Heart left ventricle (tissue), 16 donors: ENCODE measurements around the gene PTPRU. TPM values are rescaled to one million over a fixed set of nuclear protein-coding genes. Genes with fewer than 3 reads are reported as not detected.

Source experiments
- ATAC-seq, 4 donors: fragments of 200-7000 bp; cut with Tn5 transposase; one replicate each; pipeline ENCODE4 v1.9.1; 2020 to 2022; ENCODE audit warnings: moderate library complexity in 4 of 4, mild to moderate bottlenecking in 3 of 4, moderate number of reproducible peaks in 1 of 4
- DNase-seq, 5 donors: peaks; one replicate each; pipeline ENCODE4 v3.0.0-alpha.2; 2020
- H3K27ac ChIP-seq, 12 donors: fragments of 200-600 bp; sonication (generic) in 4 of 12; one replicate each; pipeline versions ENCODE4 v1.5.0 to v1.8.0; 2016 to 2022; ENCODE audit warnings: mild to moderate bottlenecking in 2 of 12
- H3K27me3 ChIP-seq, 9 donors: fragments of 200-600 bp; sonication (generic) in 2 of 9; one replicate each; pipeline versions ENCODE4 v1.5.1 to v1.8.0; 2016 to 2022; ENCODE audit warnings: mild to moderate bottlenecking in 3 of 9
- H3K36me3 ChIP-seq, 9 donors: fragments of 200-600 bp; sonication (generic) in 2 of 9; one replicate each; pipeline versions ENCODE4 v1.5.0 to v1.8.0; 2018 to 2022; ENCODE audit warnings: mild to moderate bottlenecking in 2 of 9
- H3K4me1 ChIP-seq, 12 donors: fragments of 200-600 bp; sonication (generic) in 4 of 12; one replicate each; pipeline versions ENCODE4 v1.5.0 to v1.8.0; 2016 to 2022; ENCODE audit warnings: mild to moderate bottlenecking in 3 of 12
- H3K4me3 ChIP-seq, 12 donors: fragments of 200-600 bp; sonication (generic) in 4 of 12; one replicate each; pipeline versions ENCODE4 v1.5.0 to v1.8.0; 2017 to 2022; ENCODE audit warnings: mild to moderate bottlenecking in 9 of 12, moderate library complexity in 4 of 12
- H3K9me3 ChIP-seq, 12 donors: fragments of 200-600 bp; sonication (generic) in 4 of 12; one replicate each; pipeline versions ENCODE4 v1.5.0 to v1.8.0; 2016 to 2022; ENCODE audit warnings: mild to moderate bottlenecking in 1 of 12
- CTCF ChIP-seq, 12 donors: fragments of 200-600 bp; sonication (generic) in 4 of 12; IDR thresholded peaks; one replicate each; pipeline versions ENCODE4 v1.5.0 to v1.8.0; 2018 to 2022; ENCODE audit warnings: antibody characterized with exemption in 12 of 12, mild to moderate bottlenecking in 5 of 12
- POLR2A ChIP-seq, 2 donors: fragments of 450-650 bp; IDR thresholded peaks; one replicate each; pipeline ENCODE4 v1.6.1; 2017; ENCODE audit warnings: antibody characterized with exemption in 2 of 2, mild to moderate bottlenecking in 2 of 2, moderate library complexity in 2 of 2
- WGBS, 4 donors: extraction: QIAGEN DNeasy Blood & Tissue Kit in 2 of 4; methylation state at CpG; one replicate each; pipeline versions ENCODE4 v1.1.5 to v1.1.7; 2013 to 2018; 5-methylcytosine and 5-hydroxymethylcytosine counted together
- intact Hi-C, 10 donors: fragments of 100-400 bp; cut with DNase I; formaldehyde crosslinking; loops; one replicate each; pipeline versions ENCODE4 v1.11.1 to v1.14.2; 2022
- polyA plus RNA-seq, 2 donors: library from polyadenylated mRNA; stranded (reverse); fragments of 200-250 nt; gene quantifications; one replicate each; pipeline ENCODE4 v1.2.3, GENCODE V29; 2013
- total RNA-seq, 9 donors: library from RNA; depleted of rRNA in 2 of 9; stranded (reverse); fragments of >200 nt in 2 of 9; fragmentation: NEBNext Ultra II Directional in 3 of 9; extraction: Animal tissue kit (Norgen Biotek cat#: 25700) in 3 of 9; gene quantifications; one replicate each; pipeline versions ENCODE4 v1.1.0 to v1.2.4, GENCODE V29; 2016 to 2023
- donor health status: ischemic (EF 13 %, LVEDD 7.1; RV severe dilation, severe dysfunction).
- donor health status: healthy with polysubstance abuse.
- donor health status: DM: no; HTN: yes; CAD: no.
- donor health status: DM: no; HTN: no; CAD: no.
- donor health status: ischemic (EF 25% LVEDD 6.9; RV normal size, moderate dysfunction).
- donor health status: ischemic (EF 25% LVEDD 5.7; RV mildly dilated, moderate dysfunction).
- donor health status: healthy.
- donor health status: DM: yes; HTN: yes; CAD: no.
- donor health status: ischemic (EF 35%, LVEDD 5.7; RV mildly dilated, moderate dysfunction).
- donor health status: nonischemic (EF 11% LVEDD 7.7; RV severe dilation, severe dysfunction).
- donor health status: DM: yes; HTN: yes; CAD: no.
- donor health status: PGD.
- donor health status: ischemic (EF 29% LVEDD 5.4; RV normal size, mild dysfunction).
- donor health status: nonischemic (EF 23%, LVEDD 6.1; RV moderate dilation, normal function).

Gene PTPRU
- total and polyA plus RNA-seq, 11 donors = 7.1 to 59.9 (median 16.2) TPM

GRCh38 chr1:29330089-29330488 lies 93.8 kb downstream of the PTPRU start:
- Histone ChIP-seq H3K4me1 (peaks cover 0 to 3% (median 0%) of the 10 kb centered on the region in 12 donors), H3K9me3 (no peaks in the 10 kb centered on the region), H3K27me3 (peaks cover 0 to 10% (median 0%) of the 10 kb centered on the region in 9 donors), H3K36me3 (no peaks in the 10 kb centered on the region), H3K27ac (no peak overlapping the region), H3K4me3 (no peak overlapping the region)
- intact Hi-C loops = loop anchor here in 1 of 10 donors (10.0 kb wide), 1 partner anchor 85 kb away; no protein-coding TSS in a partner anchor
- no peak for TF ChIP-seq POLR2A (IDR thresholded peaks at IDR 0.05)
- no peak for TF ChIP-seq CTCF (IDR thresholded peaks at IDR 0.05)
- 43 to 55% (median 51%) methylated on average over 2 of the region's 2 CpGs for WGBS, 4 donors
- ATAC-seq = no peak
- DNase-seq = no peak

GRCh38 chr1:29330856-29331255 lies 94.5 kb downstream of the PTPRU start:
- H3K27ac ChIP-seq = no peak overlapping the region
- H3K27me3 ChIP-seq = peaks cover 0 to 10% (median 0%) of the 10 kb centered on the region in 9 donors
- no peak for ATAC-seq
- no peak for DNase-seq
- TF ChIP-seq POLR2A (IDR thresholded peaks at IDR 0.05) = no peak
- no peak for TF ChIP-seq CTCF (IDR thresholded peaks at IDR 0.05)
- 76 to 82% (median 79%) methylated on average over 7 of the region's 7 CpGs for WGBS, 4 donors
- intact Hi-C loops = loop anchor here in 1 of 10 donors (10.0 kb wide), 1 partner anchor 86 kb away; no protein-coding TSS in a partner anchor
- H3K4me3 ChIP-seq = no peak overlapping the region
- H3K36me3 ChIP-seq = no peaks in the 10 kb centered on the region
- H3K9me3 ChIP-seq = no peaks in the 10 kb centered on the region
- no peaks in the 10 kb centered on the region for H3K4me1 ChIP-seq

- TF ChIP-seq CTCF (IDR thresholded peaks at IDR 0.05) (no peak), POLR2A (IDR thresholded peaks at IDR 0.05) (no peak)
- no peak overlapping the region for H3K4me3 ChIP-seq
- H3K27ac ChIP-seq = no peak overlapping the region
- DNase-seq = no peak
- no peaks in the 10 kb centered on the region for H3K9me3 ChIP-seq
- H3K4me1 ChIP-seq = no peaks in the 10 kb centered on the region
- peaks cover 0 to 10% (median 0%) of the 10 kb centered on the region in 9 donors for H3K27me3 ChIP-seq
- no peak for ATAC-seq
- intact Hi-C loops = loop anchor here in 1 of 10 donors (10.0 kb wide), 1 partner anchor 87 kb away; no protein-coding TSS in a partner anchor
- H3K36me3 ChIP-seq = no peaks in the 10 kb centered on the region
Measured at GRCh38 chr1:29331309-29331708, 95.0 kb downstream of the PTPRU start.

- Histone ChIP-seq H3K27ac (no peak overlapping the region), H3K36me3 (no peaks in the 10 kb centered on the region), H3K9me3 (no peaks in the 10 kb centered on the region), H3K27me3 (peaks cover 0 to 14% (median 0%) of the 10 kb centered on the region in 9 donors), H3K4me3 (no peak overlapping the region), H3K4me1 (no peaks in the 10 kb centered on the region)
- ATAC-seq = no peak
- intact Hi-C loops = loop anchor here in 1 of 10 donors (10.0 kb wide), 1 partner anchor 87 kb away; no protein-coding TSS in a partner anchor
- no peak for TF ChIP-seq POLR2A (IDR thresholded peaks at IDR 0.05)
- TF ChIP-seq CTCF (IDR thresholded peaks at IDR 0.05) = no peak
- no peak for DNase-seq
- 67 to 100% (median 86%) methylated on average over 1 of the region's 1 CpG for WGBS, 4 donors
Measured at GRCh38 chr1:29331729-29332128, 95.4 kb downstream of the PTPRU start.
